OCI-M1 (cell line): ENCODE data around the gene FGFR4.

ENCODE experiments used
- DNase-seq: peaks from one replicate; lab custom pipeline; 2025; lab: John Stamatoyannopoulos, UW

Gene FGFR4

DNA sequence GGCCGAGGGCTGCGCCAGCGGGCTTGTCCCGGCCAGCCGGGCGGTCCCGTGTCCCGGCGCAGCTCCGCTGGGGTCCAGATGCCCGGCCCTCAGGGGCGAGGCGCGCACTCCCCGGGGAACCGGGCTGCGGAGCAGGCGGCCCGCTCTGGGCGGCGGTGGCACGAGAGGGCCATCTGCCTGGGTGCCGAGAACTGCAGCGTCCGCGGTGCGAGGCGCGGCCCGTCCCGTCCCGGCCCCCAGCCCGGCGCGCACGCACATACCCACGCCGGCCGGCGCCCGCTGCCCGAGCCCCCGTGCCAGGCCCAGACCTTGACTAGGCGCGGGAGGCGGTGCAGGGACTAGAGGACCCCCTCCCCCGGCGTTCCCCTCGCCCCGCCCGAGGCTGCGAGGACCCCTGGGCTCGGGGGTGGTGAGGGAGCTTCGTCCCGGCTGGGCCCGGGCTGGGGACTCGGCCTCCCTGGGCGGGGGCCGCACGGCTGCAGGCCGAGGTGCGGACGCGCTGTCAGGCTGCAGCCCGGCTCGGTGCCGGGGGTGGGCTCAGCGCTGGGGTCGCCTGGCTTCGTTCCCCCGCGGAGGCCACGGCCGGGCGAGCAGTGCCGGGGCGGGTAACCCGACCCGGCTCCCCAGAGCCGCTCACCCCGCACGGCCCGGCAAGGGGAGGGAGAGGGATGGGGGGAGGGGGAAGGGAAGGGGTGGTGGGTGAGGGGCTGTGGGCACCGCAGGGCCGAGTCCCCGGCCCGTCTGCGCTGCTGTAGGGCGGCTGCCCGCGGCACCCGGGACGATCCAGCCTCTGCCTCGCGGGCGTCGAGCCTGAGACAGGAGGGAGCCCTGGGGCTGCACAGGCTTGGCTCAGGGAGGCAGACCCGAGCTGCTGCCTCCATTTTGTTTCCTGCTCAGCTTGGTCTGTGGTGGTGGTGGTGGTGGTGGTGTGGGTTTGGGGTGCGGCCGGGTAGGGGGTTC is 45.7 kb downstream of the FGFR4 start:
- no peak for DNase-seq

DNA sequence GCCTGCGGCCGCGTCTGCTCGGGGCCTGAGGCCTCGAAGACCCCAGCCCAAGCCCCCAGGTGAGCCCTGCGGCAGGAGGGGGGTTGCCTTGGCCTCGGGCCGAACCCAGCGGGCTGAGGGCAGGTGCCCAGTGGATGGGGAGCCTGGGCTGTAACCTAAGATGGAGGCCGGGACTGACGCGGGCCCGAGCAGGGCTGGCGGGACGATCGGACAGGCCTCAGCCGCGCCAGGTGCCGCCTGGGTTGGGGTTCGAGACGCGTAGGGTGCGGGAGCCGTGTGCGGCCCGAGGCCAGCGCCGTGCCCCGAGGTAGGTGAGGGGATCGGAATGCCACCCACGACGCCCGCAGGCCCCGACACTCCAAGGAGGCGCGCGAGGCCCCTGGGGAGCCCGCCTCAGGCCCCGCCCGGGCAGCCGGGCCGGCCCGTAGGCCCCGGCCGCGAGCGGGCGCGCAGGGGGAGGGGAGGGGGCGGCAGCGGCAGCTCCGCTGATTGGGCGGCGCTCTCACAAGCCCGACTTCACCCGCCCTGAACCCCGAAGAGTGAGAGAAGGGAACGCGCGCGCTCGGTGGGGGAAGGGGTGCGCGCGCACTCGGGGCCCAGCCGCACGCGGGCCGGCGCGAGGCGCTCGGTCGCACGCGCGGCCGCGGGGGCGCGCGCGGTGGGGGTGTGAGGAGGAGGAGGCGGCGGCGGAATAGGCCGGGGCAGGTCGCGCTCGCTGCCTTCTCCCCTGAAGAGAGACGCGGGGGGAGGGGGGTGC is 46.6 kb downstream of the FGFR4 start, which contains the start of gene NSD1:
NSD1 (plus strand) TSS at position 678 of the 757 bp plus-strand sequence. CDS start 1,331 bp downstream, outside the sequence.
- peak; percentile 71 for DNase-seq

DNA sequence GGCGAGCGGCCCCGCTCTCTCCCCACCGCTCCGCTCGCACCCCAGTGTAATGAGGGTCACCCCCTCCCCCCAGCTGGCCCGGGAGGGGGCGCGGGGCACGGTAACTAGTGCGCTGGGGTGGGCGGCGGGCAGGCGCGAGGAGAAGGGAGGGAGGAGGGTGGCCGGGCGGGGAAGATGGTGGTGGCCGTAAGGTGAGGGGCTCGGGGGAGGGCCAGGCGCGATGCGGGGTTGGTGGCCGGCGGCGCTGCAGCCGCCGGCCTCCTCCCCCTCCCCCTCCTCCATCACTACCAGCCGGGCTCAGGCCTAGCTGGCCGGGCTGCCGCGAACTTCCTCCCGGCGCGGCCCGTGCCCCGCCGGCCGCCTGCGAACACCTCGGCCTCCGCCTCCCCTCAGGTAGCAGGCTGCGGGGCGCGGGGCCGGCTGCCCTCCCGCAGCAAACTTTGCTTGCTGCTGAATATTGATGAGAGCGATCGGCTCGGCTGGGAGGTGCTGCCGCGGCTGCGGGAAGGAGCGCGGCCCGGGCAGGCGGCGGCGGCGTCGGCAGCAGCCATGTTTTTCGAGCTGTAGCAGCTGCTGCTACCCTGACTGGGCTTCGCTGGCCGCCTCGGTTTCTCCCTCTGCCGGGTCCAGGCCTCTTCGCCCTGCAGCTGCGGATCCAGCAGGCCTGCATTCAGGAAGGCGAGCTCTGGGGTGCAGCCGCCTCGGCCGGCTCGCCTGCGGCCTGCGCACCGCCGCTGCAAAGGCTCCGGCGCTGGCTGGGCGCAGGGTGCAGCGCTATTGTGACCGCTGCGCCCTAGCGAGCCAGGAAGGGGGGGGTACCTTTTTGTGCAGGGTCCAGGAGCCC is 47.4 kb downstream of the FGFR4 start:
- peak; percentile 69 for DNase-seq

DNA sequence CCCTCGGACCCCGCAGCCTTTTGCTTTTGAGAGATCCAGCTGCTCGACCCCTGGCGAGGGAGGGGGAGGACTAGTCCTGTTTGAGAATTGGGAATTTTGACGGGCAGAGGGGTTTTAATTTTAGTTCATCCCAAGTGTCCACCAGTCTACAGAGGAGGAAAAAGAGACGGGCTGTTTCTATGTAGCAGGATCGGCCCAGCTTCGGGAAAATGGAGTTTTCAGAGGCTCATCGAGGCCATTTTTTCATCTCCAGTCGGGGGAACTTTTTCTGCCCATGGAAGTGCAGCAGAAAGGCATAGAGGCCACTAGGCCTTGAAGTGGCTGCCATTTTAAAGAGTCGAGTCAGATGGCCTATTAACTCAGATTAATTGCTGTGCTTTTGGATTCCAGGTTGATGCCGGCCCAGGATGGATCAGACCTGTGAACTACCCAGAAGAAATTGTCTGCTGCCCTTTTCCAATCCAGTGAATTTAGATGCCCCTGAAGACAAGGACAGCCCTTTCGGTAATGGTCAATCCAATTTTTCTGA is 48.0 kb downstream of the FGFR4 start:
- peak; percentile 44 for DNase-seq

DNA sequence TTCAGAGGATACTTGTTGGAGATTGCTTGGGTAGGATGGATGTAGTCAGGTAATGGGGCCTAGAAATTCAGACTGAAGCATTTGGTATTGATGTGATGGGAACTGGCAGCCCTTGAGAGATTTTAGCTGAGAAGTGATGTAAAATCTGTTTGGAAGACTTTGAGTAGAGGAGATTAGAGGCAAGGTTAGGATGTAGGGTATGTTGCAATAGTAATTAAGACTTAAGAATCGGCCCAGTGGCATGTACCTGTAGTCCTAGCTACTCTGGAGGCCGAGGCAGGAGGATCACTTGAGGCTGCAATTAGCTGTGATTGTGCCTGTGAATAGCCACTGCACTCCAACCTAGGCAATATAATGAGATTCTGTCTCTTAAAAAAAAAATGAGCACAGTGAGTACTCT is 53.6 kb downstream of the FGFR4 start:
- no peak for DNase-seq

DNA sequence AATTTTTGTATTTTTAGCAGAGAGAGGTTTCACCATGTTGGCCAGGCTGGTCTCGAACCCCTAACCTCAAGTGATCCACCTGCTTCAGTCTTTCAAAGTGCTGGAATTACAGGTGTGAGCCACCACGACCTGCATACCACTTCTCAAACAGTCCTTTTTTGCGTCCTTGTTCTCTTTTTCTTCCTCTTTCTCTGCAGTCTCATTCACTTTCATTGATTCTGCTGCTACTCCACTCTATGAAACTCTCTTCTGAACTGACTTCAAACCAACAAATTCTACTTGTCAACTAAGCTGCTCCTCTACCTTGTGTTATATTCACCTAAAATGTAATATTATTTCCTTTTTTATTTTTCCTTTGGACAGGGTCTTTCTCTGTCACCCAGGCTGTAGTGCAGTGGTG is 54.8 kb downstream of the FGFR4 start:
- DNase-seq: no peak

DNA sequence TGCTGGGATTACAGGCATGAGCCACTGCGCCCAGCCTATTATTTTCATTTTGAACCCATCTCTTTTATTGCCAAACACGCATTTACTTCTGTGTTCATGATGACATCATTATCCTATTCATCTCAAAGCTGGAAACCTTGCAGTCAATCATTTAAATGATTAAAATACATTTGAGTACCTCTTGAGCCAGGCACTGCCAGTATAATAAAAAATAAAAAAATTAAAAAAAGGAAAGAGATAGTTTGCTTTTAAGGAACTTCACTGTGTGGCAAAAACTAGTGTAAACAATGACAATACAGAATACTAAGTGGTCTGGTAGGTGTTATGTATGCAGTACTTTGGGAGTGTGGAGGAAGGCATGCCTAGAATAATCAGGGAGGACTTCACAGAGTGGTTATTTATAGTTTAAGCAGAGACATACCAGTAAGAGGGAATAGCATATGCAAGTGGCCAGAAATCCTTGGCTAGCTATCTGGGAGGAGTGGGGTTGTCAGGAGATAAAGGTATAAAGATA is 55.4 kb downstream of the FGFR4 start:
- DNase-seq: peak; percentile 4

DNA sequence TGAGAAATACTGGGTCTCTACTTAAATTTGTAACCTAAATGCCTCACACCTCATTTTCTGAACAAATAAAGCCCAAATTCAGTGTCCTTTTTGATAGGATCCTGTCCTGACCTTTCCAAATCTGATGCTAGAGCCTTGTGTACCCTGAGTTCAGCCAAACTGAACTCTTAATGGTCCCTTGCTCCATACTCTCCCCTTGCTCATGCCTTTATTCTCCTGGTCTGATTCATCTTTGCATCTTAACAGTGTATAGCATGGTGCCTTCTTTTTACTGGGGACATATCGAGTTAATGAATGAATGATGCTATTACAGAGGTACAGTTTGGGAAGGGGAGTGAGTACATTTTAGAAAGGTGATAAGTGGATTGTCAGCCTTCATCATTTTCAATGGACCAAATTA is 56.1 kb downstream of the FGFR4 start:
- no peak for DNase-seq

DNA sequence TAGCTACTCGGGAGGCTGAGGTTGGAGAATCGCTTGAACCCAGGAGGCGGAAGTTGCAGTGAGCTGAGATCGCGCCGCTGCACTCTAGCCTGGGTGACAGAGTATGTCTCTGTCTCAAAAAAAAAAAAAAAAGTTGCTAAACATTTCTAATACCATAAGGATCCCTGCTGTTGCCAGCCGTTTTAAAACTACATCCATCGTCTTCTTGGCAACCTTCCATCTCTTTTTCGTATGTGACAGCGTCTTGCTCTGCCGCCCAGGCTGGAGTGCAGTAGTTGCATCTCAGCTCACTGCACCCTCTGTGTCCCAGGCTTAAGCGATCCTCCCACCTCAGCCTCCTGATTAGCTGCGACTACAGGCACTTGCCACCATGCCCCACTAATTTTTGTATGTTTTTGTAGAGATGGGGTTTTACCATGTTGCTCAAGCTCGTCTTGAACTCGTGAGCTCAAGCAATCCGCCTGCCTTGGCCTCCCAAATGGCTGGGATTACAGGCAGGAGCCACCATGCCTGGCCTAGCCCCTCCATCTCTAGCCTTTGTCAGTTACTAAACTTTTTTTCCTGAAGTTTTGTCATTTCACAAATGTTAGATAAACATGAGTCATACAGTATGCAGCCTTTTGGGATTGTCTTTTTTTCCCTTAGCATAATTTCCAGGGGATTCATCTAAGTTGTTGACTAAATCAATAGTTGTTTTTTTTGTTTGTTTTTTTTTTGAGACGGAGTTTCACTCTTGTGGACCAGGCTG is 60.4 kb downstream of the FGFR4 start:
- no peak for DNase-seq
